VCaP (cell line): ENCODE results near the gene TADA2B.

Source experiments
- H3K27ac ChIP-seq: fragments of 450-650 bp; 2 replicates; pipeline ENCODE4 v1.5.1; 2017
- CTCF ChIP-seq: fragments of 450-650 bp; conservative IDR thresholded peaks from 2 replicates; pipeline ENCODE4 v1.5.1; 2017; ENCODE audit warnings: mild to moderate bottlenecking, moderate library complexity

The TADA2B gene

GRCh38 chr4:7067452-7068278 lies 24.5 kb downstream of the TADA2B start, which contains the start of gene GRPEL1:
GRPEL1 (minus strand) TSS chr4:7068064; CDS start chr4:7068032, 32 bp downstream.
- no peak for TF ChIP-seq CTCF
- peak within 1 kb of the TSS; percentile 88 for H3K27ac ChIP-seq

GRCh38 chr4:7068279-7068842 lies 25.2 kb downstream of the TADA2B start:
- peak overlapping the region; percentile 88 for H3K27ac ChIP-seq
- no peak for TF ChIP-seq CTCF

- peak overlapping the region; percentile 88 for H3K27ac ChIP-seq
Measured at GRCh38 chr4:7068883-7069282, 25.7 kb downstream of the TADA2B start.

GRCh38 chr4:7070729-7071511 lies 27.7 kb downstream of the TADA2B start:
- TF ChIP-seq CTCF = peak; percentile 97
- H3K27ac ChIP-seq = peak overlapping the region; percentile 19; the same call in 1 of the 2 replicates

More at GRCh38 chr4:7068883-7069282, 25.7 kb downstream of the TADA2B start:
- no peak for TF ChIP-seq CTCF

- no peak for TF ChIP-seq CTCF
Measured at GRCh38 chr4:7073059-7073458, 29.9 kb downstream of the TADA2B start.

GRCh38 chr4:7073526-7074390 lies 30.6 kb downstream of the TADA2B start:
- TF ChIP-seq CTCF = no peak
- no peak overlapping the region for H3K27ac ChIP-seq

More at GRCh38 chr4:7073059-7073458, 29.9 kb downstream of the TADA2B start:
- no peak overlapping the region for H3K27ac ChIP-seq
